Erythroblast (primary cell): Measurements from ENCODE around the gene MIS18BP1.

ENCODE experiments used
- GATA1 ChIP-seq: IDR thresholded peaks from 2 replicates; pipeline ENCODE4 v1.6.1; 2011; ENCODE audit warnings: low read depth, mild to moderate bottlenecking, control low read depth, low read length, moderate library complexity
- POLR2A ChIP-seq: IDR thresholded peaks from 2 replicates; pipeline ENCODE4 v1.6.1; 2011; ENCODE audit warnings: mild to moderate bottlenecking, low read length

- TF ChIP-seq POLR2A: no peak
- no peak for TF ChIP-seq GATA1
Observed at GRCh38 chr14:45270031-45270430, 17.0 kb upstream of the MIS18BP1 start.
